GM18511 (cell line): ENCODE results near the gene PRDM8.
A peak's percentile ranks its signal among the peaks of the same experiment; 100 is the strongest.
"Not testable (repeated sequence)": the region's sequence is repeated elsewhere in the genome, so short reads cannot be mapped to it uniquely, and the experiment has no call there.

ENCODE experiments used
- ATAC-seq: cut with Tn5 transposase; IDR thresholded peaks from one replicate; pipeline ENCODE4 v1.9.1; 2021; ENCODE audit warnings: mild to moderate bottlenecking, moderate library complexity; ENCODE audit not compliant: unreplicated experiment

The PRDM8 gene

GRCh38 chr4:80225595-80225994 lies 28.3 kb downstream of the PRDM8 start:
- ATAC-seq, result no peak

GRCh38 chr4:80226094-80226493 lies 28.8 kb downstream of the PRDM8 start:
- ATAC-seq, result no peak

- ATAC-seq, result no peak
Observed at GRCh38 chr4:80228460-80228859, 31.2 kb downstream of the PRDM8 start.

- ATAC-seq, result peak; percentile 47
Observed at GRCh38 chr4:80229128-80229527, 31.8 kb downstream of the PRDM8 start.

- peak; percentile 95 for ATAC-seq
Observed at GRCh38 chr4:80229590-80229989, 32.3 kb downstream of the PRDM8 start.

GRCh38 chr4:80231180-80231579 lies 33.9 kb downstream of the PRDM8 start:
- ATAC-seq, result no peak

GRCh38 chr4:80232707-80233370 lies 35.5 kb downstream of the PRDM8 start:
- no peak for ATAC-seq

GRCh38 chr4:80233390-80233789 lies 36.1 kb downstream of the PRDM8 start:
- ATAC-seq, result no peak

- no peak for ATAC-seq
Observed at GRCh38 chr4:80235451-80235850, 38.1 kb downstream of the PRDM8 start.

GRCh38 chr4:80237992-80238391 lies 40.7 kb downstream of the PRDM8 start:
- ATAC-seq, result no peak

- ATAC-seq, result no peak
Observed at GRCh38 chr4:80239480-80240150, 42.3 kb downstream of the PRDM8 start.

- ATAC-seq, result peak; percentile 50
Observed at GRCh38 chr4:80240976-80241375, 43.7 kb downstream of the PRDM8 start.

GRCh38 chr4:80243274-80244018 lies 46.1 kb downstream of the PRDM8 start:
- no peak for ATAC-seq

- not testable (repeated sequence) for ATAC-seq
Observed at GRCh38 chr4:80247484-80247883, 50.2 kb downstream of the PRDM8 start.

GRCh38 chr4:80249144-80249543 lies 51.8 kb downstream of the PRDM8 start:
- ATAC-seq, result no peak

- ATAC-seq, result no peak
Observed at GRCh38 chr4:80252427-80252826, 55.1 kb downstream of the PRDM8 start.

- no peak for ATAC-seq
Observed at GRCh38 chr4:80252953-80253352, 55.6 kb downstream of the PRDM8 start.

- no peak for ATAC-seq
Observed at GRCh38 chr4:80253510-80253909, 56.2 kb downstream of the PRDM8 start.
